H1 (cell line): ENCODE data around the gene MYBL2. TPM values are rescaled to one million over a fixed set of nuclear protein-coding genes. Genes with fewer than 3 reads are reported as not detected.

Experiments used
- CTCF ChIA-PET: fragments of 300-600 bp; sonication (Branson Sonifier 250); formaldehyde crosslinking; loops from one replicate; lab custom pipeline; 2021; ENCODE audit not compliant: partially characterized antibody; lab: Charles Lee
- POLR2A ChIA-PET: fragments of 300-600 bp; sonication (Branson Sonifier 250); formaldehyde crosslinking; loops from one replicate; lab custom pipeline; 2021; ENCODE audit warnings: inconsistent platforms; ENCODE audit not compliant: partially characterized antibody; lab: Charles Lee
- DNase-seq, 2 experiments: peaks; one replicate each; pipeline versions ENCODE4 v3.0.0 to v3.0.0-alpha.2; 2010 to 2022; ENCODE audit warnings: low spot score in 2 of 2, low read depth in 1 of 2, mixed read lengths in 1 of 2
- FAIRE-seq: peaks from 2 replicates; lab custom pipeline; 2011; peaks lifted over from hg19 to GRCh38; lab: Jason Lieb, UNC
- H2AFZ ChIP-seq: 2 replicates; pipeline ENCODE4 v1.8.1; 2012; ENCODE audit warnings: low read length, inconsistent platforms
- H2AK5ac ChIP-seq: 2 replicates; pipeline ENCODE4 v1.6.1; 2013; ENCODE audit warnings: low read depth, low read length
- H2BK120ac ChIP-seq: replicated peaks from 2 replicates; pipeline ENCODE3; 2013; ENCODE audit warnings: low read depth, low read length, inconsistent platforms
- H2BK12ac ChIP-seq: 2 replicates; pipeline ENCODE4 v1.6.1; 2013; ENCODE audit warnings: low read depth, low read length
- H2BK15ac ChIP-seq: 2 replicates; pipeline ENCODE4 v1.6.1; 2013; ENCODE audit warnings: low read length
- H2BK20ac ChIP-seq: 2 replicates; pipeline ENCODE4 v1.6.1; 2013; ENCODE audit warnings: low read length
- H2BK5ac ChIP-seq: 2 replicates; pipeline ENCODE4 v1.6.1; 2013; ENCODE audit warnings: low read depth, low read length
- H3K14ac ChIP-seq: 2 replicates; pipeline ENCODE4 v1.6.1; 2013; ENCODE audit warnings: inconsistent platforms; ENCODE audit not compliant: insufficient read length
- H3K18ac ChIP-seq: 2 replicates; pipeline ENCODE4 v1.6.1; 2013; ENCODE audit warnings: low read length; ENCODE audit errors: extremely low read depth
- H3K23ac ChIP-seq: 2 replicates; pipeline ENCODE4 v1.6.1; 2013; ENCODE audit warnings: inconsistent platforms; ENCODE audit not compliant: insufficient read length
- H3K23me2 ChIP-seq: 2 replicates; pipeline ENCODE4 v1.6.1; 2013; ENCODE audit warnings: low read depth, low read length
- H3K27ac ChIP-seq: 2 replicates; pipeline ENCODE4 v1.6.1; 2011; ENCODE audit warnings: low read depth, low read length, inconsistent platforms
- H3K27me3 ChIP-seq, 4 experiments: replicated peaks in 1 of 4; 1 replicate in 1 of 4; 2 replicates in 3 of 4; pipeline versions ENCODE4 v1.6.1 to v1.8.1; 2011 to 2013; ENCODE audit warnings: low read length in 3 of 4, mild to moderate bottlenecking in 3 of 4, inconsistent platforms in 2 of 4, mixed read lengths in 2 of 4, moderate library complexity in 1 of 4; ENCODE audit not compliant: control insufficient read depth in 3 of 4, insufficient read depth in 3 of 4; ENCODE audit errors: extremely low read depth in 1 of 4
- H3K36me3 ChIP-seq, 4 experiments: 2 replicates each; pipeline versions ENCODE4 v1.6.1 to v1.8.1; 2011 to 2013; ENCODE audit warnings: mild to moderate bottlenecking in 4 of 4, low read length in 3 of 4, moderate library complexity in 2 of 4, control low read depth in 1 of 4, inconsistent platforms in 1 of 4; ENCODE audit not compliant: insufficient read depth in 4 of 4, control insufficient read depth in 2 of 4
- H3K4ac ChIP-seq: replicated peaks from 2 replicates; pipeline ENCODE3; 2013; ENCODE audit warnings: low read length, low read depth, mixed read lengths, inconsistent platforms; ENCODE audit not compliant: insufficient read length
- H3K4me1 ChIP-seq, 4 experiments: replicated peaks in 1 of 4; 1 replicate in 1 of 4; 2 replicates in 3 of 4; pipeline versions ENCODE4 v1.6.1 to v1.8.1; 2011 to 2013; ENCODE audit warnings: low read length in 3 of 4, inconsistent platforms in 2 of 4, mixed read lengths in 1 of 4; ENCODE audit not compliant: insufficient read depth in 4 of 4, control insufficient read depth in 3 of 4
- H3K4me2 ChIP-seq, 2 experiments: 2 replicates each; pipeline versions ENCODE4 v1.6.1 to v1.8.1; 2011 to 2013; ENCODE audit warnings: low read depth in 2 of 2, low read length in 2 of 2, control low read depth in 1 of 2, inconsistent platforms in 1 of 2, mild to moderate bottlenecking in 1 of 2; ENCODE audit not compliant: insufficient read depth in 1 of 2
- H3K4me3 ChIP-seq, 4 experiments: fragments of 200-600, 300-600 bp in 1 of 4; sonication (generic), shearing (Covaris generic), sonication (Bioruptor Twin) in 1 of 4; 2 replicates each; pipeline versions ENCODE4 v1.5.1 to v1.8.1; 2011 to 2016; ENCODE audit warnings: low read length in 4 of 4, low read depth in 3 of 4, control low read depth in 2 of 4, inconsistent platforms in 2 of 4, mild to moderate bottlenecking in 2 of 4, mixed read lengths in 1 of 4, moderate library complexity in 1 of 4; ENCODE audit not compliant: insufficient read depth in 2 of 4; ENCODE audit errors: extremely low read depth in 1 of 4
- H3K56ac ChIP-seq: replicated peaks from 2 replicates; pipeline ENCODE3; 2013; ENCODE audit warnings: low read depth, mild to moderate bottlenecking, mixed read lengths, low read length, inconsistent platforms; ENCODE audit not compliant: insufficient read length
- H3K79me1 ChIP-seq: 2 replicates; pipeline ENCODE4 v1.6.1; 2013; ENCODE audit warnings: low read depth, low read length, control low read depth
- H3K79me2 ChIP-seq, 2 experiments: 2 replicates each; pipeline versions ENCODE4 v1.6.1 to v1.8.1; 2012 to 2013; ENCODE audit warnings: low read length in 2 of 2, mild to moderate bottlenecking in 2 of 2, inconsistent platforms in 1 of 2; ENCODE audit not compliant: insufficient read depth in 2 of 2, control insufficient read depth in 1 of 2
- H3K9ac ChIP-seq, 4 experiments: replicated peaks in 1 of 4; 1 replicate in 1 of 4; 2 replicates in 3 of 4; pipeline versions ENCODE4 v1.6.1 to v1.8.1; 2011 to 2013; ENCODE audit warnings: low read depth in 3 of 4, low read length in 3 of 4, control low read depth in 2 of 4, mild to moderate bottlenecking in 2 of 4, moderate library complexity in 2 of 4, inconsistent platforms in 1 of 4; ENCODE audit errors: extremely low read depth in 1 of 4
- H3K9me3 ChIP-seq, 2 experiments: 2 replicates each; pipeline versions ENCODE4 v1.6.1 to v1.8.1; 2012 to 2013; ENCODE audit warnings: mild to moderate bottlenecking in 2 of 2, moderate library complexity in 2 of 2, control low read depth in 1 of 2, inconsistent platforms in 1 of 2, low read depth in 1 of 2, low read length in 1 of 2, mixed read lengths in 1 of 2; ENCODE audit not compliant: insufficient read depth in 2 of 2
- H4K20me1 ChIP-seq, 2 experiments: replicated peaks in 1 of 2; 2 replicates each; pipeline versions ENCODE3 to v1.8.1; 2011 to 2013; ENCODE audit warnings: inconsistent platforms in 2 of 2, low read length in 2 of 2, mild to moderate bottlenecking in 1 of 2; ENCODE audit not compliant: insufficient read depth in 2 of 2, control insufficient read depth in 1 of 2
- H4K5ac ChIP-seq: 2 replicates; pipeline ENCODE4 v1.6.1; 2013; ENCODE audit warnings: low read length, low read depth, mixed read lengths, inconsistent platforms; ENCODE audit not compliant: insufficient read length
- H4K8ac ChIP-seq: 2 replicates; pipeline ENCODE4 v1.8.0; 2013; ENCODE audit warnings: mild to moderate bottlenecking, moderate library complexity, low read length, inconsistent platforms; ENCODE audit not compliant: insufficient read depth; ENCODE audit errors: extremely low read depth
- H4K91ac ChIP-seq: replicated peaks from 2 replicates; pipeline ENCODE3; 2013; ENCODE audit warnings: low read length, mixed read lengths, inconsistent platforms; ENCODE audit not compliant: insufficient read length
- CEBPB ChIP-seq: IDR thresholded peaks from 2 replicates; pipeline ENCODE4 v1.6.1; 2012; ENCODE audit warnings: low read depth, low read length
- CTCF ChIP-seq, 3 experiments: IDR thresholded peaks; 1 replicate in 2 of 3; 2 replicates in 1 of 3; pipeline versions ENCODE4 v1.5.1 to v1.6.1; 2011; ENCODE audit warnings: low read length in 3 of 3, mild to moderate bottlenecking in 3 of 3, inconsistent platforms in 2 of 3, low read depth in 1 of 3, moderate library complexity in 1 of 3; ENCODE audit not compliant: insufficient read depth in 1 of 3; ENCODE audit errors: control extremely low read depth in 1 of 3
- KDM4A ChIP-seq: IDR thresholded peaks from one replicate; pipeline ENCODE4 v1.7.1; 2012; ENCODE audit warnings: low read depth, mild to moderate bottlenecking, moderate library complexity, low read length, inconsistent platforms; ENCODE audit not compliant: severe bottlenecking
- SUZ12 ChIP-seq: fragments of 200-600 bp; sonication (generic); IDR thresholded peaks from 2 replicates; pipeline ENCODE4 v1.6.1; 2012; ENCODE audit warnings: mild to moderate bottlenecking, inconsistent platforms, low read length, moderate library complexity, mixed read lengths
- TBP ChIP-seq: IDR thresholded peaks from 2 replicates; pipeline ENCODE4 v1.6.1; 2011; ENCODE audit warnings: low read depth, low read length, improper control_type of control experiment
- WGBS, 2 experiments: shearing (Covaris generic) in 1 of 2; methylation state at CpG; one replicate each; pipeline versions ENCODE4 v1.1.6 to v1.1.7; 2013 to 2015; ENCODE audit warnings: low lambda C conversion rate in 2 of 2, mixed read lengths in 2 of 2, inconsistent platforms in 1 of 2, low coverage in 1 of 2, missing lambda C conversion rate in 1 of 2; ENCODE audit not compliant: insufficient replicate concordance in 2 of 2, insufficient coverage in 1 of 2, insufficient read length in 1 of 2; ENCODE audit errors: extremely low coverage in 1 of 2, missing lambda C conversion rate in 1 of 2; 5-methylcytosine and 5-hydroxymethylcytosine counted together
- polyA plus RNA-seq, 7 experiments: library from polyadenylated mRNA; depleted of rRNA in 3 of 7; stranded (reverse) in 5 of 7; unstranded in 2 of 7; fragments of >200 nt in 5 of 7; fragments of 200-250 nt in 2 of 7; gene quantifications; 1 replicate in 5 of 7; 2 replicates in 1 of 7; 4 replicates in 1 of 7; pipeline versions ENCODE4 v1.2.1 to v1.2.3, GENCODE V29; 2011 to 2013; ENCODE audit warnings: missing spikeins in 2 of 7, mixed read lengths in 2 of 7
- total RNA-seq: library from RNA; stranded (reverse); fragmentation: NEBNext Ultra II Directional; extraction: Animal tissue kit (Norgen Biotek cat#: 25700); gene quantifications from 2 replicates; pipeline ENCODE4 v1.2.1, GENCODE V29; 2021

MYBL2 gene
- total and polyA plus RNA-seq, 2 of the 8 experiments (the other 6 are each of a cell fraction or from before 2014, with no cell fraction given), result 75.3 to 207 TPM

- no peak within 1 kb of the TSS for H3K9ac ChIP-seq
- H2BK12ac ChIP-seq, result no peak within 1 kb of the TSS
- no peak within 1 kb of the TSS for H4K5ac ChIP-seq
- no peak within 1 kb of the TSS for H3K4me3 ChIP-seq
- H3K9me3 ChIP-seq, result no peaks in the 10 kb centered on the region
- no peak within 1 kb of the TSS for H2BK15ac ChIP-seq
- ChIA-PET CTCF (interaction anchor here (0.9 kb wide), 1 partner anchor 10 kb away, joined by 4 read pairs; no protein-coding TSS in a partner anchor), POLR2A (interaction anchor here (0.6 kb wide), 1 partner anchor 90 kb away, joined by 3 read pairs; no protein-coding TSS in a partner anchor)
- no peaks in the 10 kb centered on the region for H3K4me1 ChIP-seq
- no peak within 1 kb of the TSS for H3K18ac ChIP-seq
- H3K4ac ChIP-seq, result no peak within 1 kb of the TSS
- no peak within 1 kb of the TSS for H2AFZ ChIP-seq
- H3K27me3 ChIP-seq, result no peaks in the 10 kb centered on the region
- no peaks in the 10 kb centered on the region for H3K36me3 ChIP-seq
- H3K27ac ChIP-seq, result no peak within 1 kb of the TSS
- no peak within 1 kb of the TSS for H4K91ac ChIP-seq
- H3K14ac ChIP-seq, result no peak within 1 kb of the TSS
- WGBS, 2 experiments, result 96% methylated on average over 11 of the region's 11 CpGs; no CpG with 5 or more reads in 1 of the 2 experiments
- no peak within 1 kb of the TSS for H2BK5ac ChIP-seq
- H4K20me1 ChIP-seq, result no peaks in the 10 kb centered on the region
- H3K56ac ChIP-seq, result no peak within 1 kb of the TSS
- no peak within 1 kb of the TSS for H2AK5ac ChIP-seq
- no peaks in the 10 kb centered on the region for H3K79me2 ChIP-seq
- TF ChIP-seq CTCF (IDR thresholded peaks at IDR 0.05; ENCODE audit: control extremely low read depth in 1 of 3, insufficient read depth in 1 of 3, low read depth in 1 of 3, low read length in 3 of 3) (no peak), SUZ12 (no peak), CEBPB (no peak), KDM4A (no peak), TBP (no peak)
- FAIRE-seq, result no peak
- DNase-seq, result no peak
- H4K8ac ChIP-seq, result no peak within 1 kb of the TSS
- no peak within 1 kb of the TSS for H3K23ac ChIP-seq
- no peak within 1 kb of the TSS for H2BK20ac ChIP-seq
- H2BK120ac ChIP-seq, result no peak within 1 kb of the TSS
- H3K23me2 ChIP-seq, result no peaks in the 10 kb centered on the region
- H3K4me2 ChIP-seq, result no peak within 1 kb of the TSS
- H3K79me1 ChIP-seq, result no peaks in the 10 kb centered on the region
Measured at GRCh38 chr20:43726811-43727338, 60.0 kb downstream of the MYBL2 start, which contains the start of gene GTSF1L. GTSF1L (minus strand) TSS chr20:43727002; CDS start chr20:43726694, 308 bp downstream.
